Left ventricle myocardium inferior (tissue), 1 donor: ENCODE results near the gene CPNE1. TPM values are rescaled to one million over a fixed set of nuclear protein-coding genes. Genes with fewer than 3 reads are reported as not detected.

Source experiments
- DNase-seq: peaks from one replicate; pipeline ENCODE4 v3.0.0-alpha.2; 2020
- H3K27ac ChIP-seq: fragments of 200-600 bp; replicated peaks from 2 replicates; pipeline ENCODE4 v1.8.0; 2021
- H3K27me3 ChIP-seq: fragments of 200-600 bp; 2 replicates; pipeline ENCODE4 v1.8.0; 2021; ENCODE audit warnings: low read depth
- H3K36me3 ChIP-seq: fragments of 200-600 bp; 2 replicates; pipeline ENCODE4 v1.8.0; 2021
- H3K4me1 ChIP-seq: fragments of 200-600 bp; 2 replicates; pipeline ENCODE4 v1.8.0; 2021
- H3K4me3 ChIP-seq: fragments of 200-600 bp; 2 replicates; pipeline ENCODE4 v1.8.0; 2021; ENCODE audit warnings: mild to moderate bottlenecking, moderate library complexity
- H3K9me3 ChIP-seq: fragments of 200-600 bp; replicated peaks from 2 replicates; pipeline ENCODE4 v1.8.0; 2021
- CTCF ChIP-seq: fragments of 200-600 bp; IDR thresholded peaks from 2 replicates; pipeline ENCODE4 v1.8.0; 2021; ENCODE audit warnings: antibody characterized with exemption, mild to moderate bottlenecking, borderline replicate concordance
- intact Hi-C: fragments of 100-400 bp; cut with micrococcal nuclease; formaldehyde crosslinking; loops from one replicate; pipeline ENCODE4 v1.11.0; 2022
- total RNA-seq: library from RNA; stranded (reverse); fragmentation: NEBNext Ultra II Directional; extraction: Animal tissue kit (Norgen Biotek cat#: 25700); gene quantifications from one replicate; pipeline ENCODE4 v1.2.1, GENCODE V29; 2021
- donor health status: DM: no; HTN: yes; CAD: no; lungs with severe emphysema.

CPNE1 gene
- total RNA-seq, 1 donor from 2014 or later, result 47.3 TPM

- no peak for TF ChIP-seq CTCF
- H3K27ac ChIP-seq, result no peak overlapping the region
- peaks cover 31% of the 10 kb centered on the region for H3K27me3 ChIP-seq
- intact Hi-C loops, result no loop called here
- no peaks in the 10 kb centered on the region for H3K36me3 ChIP-seq
- DNase-seq, result no peak
- H3K4me3 ChIP-seq, result no peak overlapping the region
- no peaks in the 10 kb centered on the region for H3K9me3 ChIP-seq
- peaks cover 20% of the 10 kb centered on the region for H3K4me1 ChIP-seq
These were observed 60.8 kb downstream of the CPNE1 start for GRCh38 chr20:35603695-35604448.

- intact Hi-C loops, result no loop called here
- TF ChIP-seq CTCF, result no peak
- no peak overlapping the region for H3K27ac ChIP-seq
- H3K9me3 ChIP-seq, result no peaks in the 10 kb centered on the region
- H3K4me3 ChIP-seq, result no peak overlapping the region
- no peaks in the 10 kb centered on the region for H3K36me3 ChIP-seq
- H3K27me3 ChIP-seq, result peaks cover 40% of the 10 kb centered on the region
- DNase-seq, result no peak
- H3K4me1 ChIP-seq, result peaks cover 20% of the 10 kb centered on the region
These were observed 61.7 kb downstream of the CPNE1 start for GRCh38 chr20:35602851-35603495.

- TF ChIP-seq CTCF, result no peak
- intact Hi-C loops, result no loop called here
- peak overlapping the region; percentile 64 for H3K4me3 ChIP-seq
- no peak overlapping the region for H3K27ac ChIP-seq
- H3K9me3 ChIP-seq, result no peaks in the 10 kb centered on the region
- H3K36me3 ChIP-seq, result no peaks in the 10 kb centered on the region
- DNase-seq, result no peak
- H3K27me3 ChIP-seq, result peaks cover 47% of the 10 kb centered on the region
- H3K4me1 ChIP-seq, result peaks cover 20% of the 10 kb centered on the region
These were observed 62.7 kb downstream of the CPNE1 start for GRCh38 chr20:35601990-35602389.

GRCh38 chr20:35600993-35601973, 63.4 kb downstream of the CPNE1 start:
- peak; percentile 65 for TF ChIP-seq CTCF
- Histone ChIP-seq H3K36me3 (no peaks in the 10 kb centered on the region), H3K9me3 (no peaks in the 10 kb centered on the region), H3K4me1 (peaks cover 20% of the 10 kb centered on the region), H3K27ac (no peak overlapping the region), H3K4me3 (peak overlapping the region; percentile 64), H3K27me3 (peaks cover 50% of the 10 kb centered on the region)
- intact Hi-C loops, result no loop called here
- DNase-seq, result peak; percentile 74
